Smooth muscle cell (in vitro differentiated cells): ENCODE data around the gene MRGPRF. TPM values are rescaled to one million over a fixed set of nuclear protein-coding genes. Genes with fewer than 3 reads are reported as not detected.

ENCODE experiments used
- DNase-seq: peaks from one replicate; lab custom pipeline; 2025; ENCODE audit not compliant: unreplicated experiment; lab: John Stamatoyannopoulos, UW
- H2AFZ ChIP-seq: fragments of 200-600 bp; sonication (generic); 2 replicates; pipeline ENCODE4 v1.6.0; 2016; ENCODE audit warnings: antibody characterized with exemption, low read depth, mild to moderate bottlenecking
- H3F3A ChIP-seq: fragments of 200-600 bp; sonication (generic); 2 replicates; pipeline ENCODE4 v1.6.0; 2017; ENCODE audit warnings: antibody characterized with exemption, low read depth
- H3K27ac ChIP-seq: fragments of 200-600 bp; sonication (generic); 2 replicates; pipeline ENCODE4 v1.5.1; 2016; ENCODE audit warnings: low read depth, mild to moderate bottlenecking
- H3K27me3 ChIP-seq: fragments of 200-600 bp; sonication (generic); 2 replicates; pipeline ENCODE4 v1.6.1; 2016; ENCODE audit warnings: low read depth, mild to moderate bottlenecking
- H3K36me3 ChIP-seq: fragments of 200-600 bp; sonication (generic); 2 replicates; pipeline ENCODE4 v1.5.1; 2016; ENCODE audit warnings: low read depth
- H3K4me1 ChIP-seq: fragments of 200-600 bp; sonication (generic); 2 replicates; pipeline ENCODE4 v1.5.1; 2016; ENCODE audit warnings: low read depth
- H3K4me2 ChIP-seq: fragments of 200-600 bp; sonication (generic); 2 replicates; pipeline ENCODE4 v1.6.0; 2016; ENCODE audit warnings: mild to moderate bottlenecking
- H3K4me3 ChIP-seq: fragments of 200-600 bp; sonication (generic); 2 replicates; pipeline ENCODE4 v1.5.1; 2016; ENCODE audit warnings: mild to moderate bottlenecking
- H3K79me2 ChIP-seq: fragments of 200-600 bp; sonication (generic); 2 replicates; pipeline ENCODE4 v1.6.0; 2016; ENCODE audit warnings: low read depth, mild to moderate bottlenecking
- H3K9ac ChIP-seq: fragments of 200-600 bp; sonication (generic); 2 replicates; pipeline ENCODE4 v1.6.0; 2016; ENCODE audit warnings: low read depth
- H3K9me3 ChIP-seq: fragments of 200-600 bp; sonication (generic); replicated peaks from 2 replicates; pipeline ENCODE4 v1.5.1; 2016; ENCODE audit warnings: low read depth
- H4K20me1 ChIP-seq: fragments of 200-600 bp; sonication (generic); 2 replicates; pipeline ENCODE4 v1.6.0; 2016; ENCODE audit warnings: low read depth
- WGBS: methylation state at CpG from one replicate; pipeline ENCODE4 v1.1.7; 2016; ENCODE audit warnings: low lambda C conversion rate; 5-methylcytosine and 5-hydroxymethylcytosine counted together
- polyA plus RNA-seq: library from polyadenylated mRNA; unstranded; fragments of >200 nt; fragmentation: Nextera tagmentation; extraction: Ambion mirVana; gene quantifications from 2 replicates; pipeline ENCODE4 v1.2.1, GENCODE V29; 2016
- total RNA-seq: library from RNA; depleted of rRNA; stranded (reverse); fragments of >200 nt; gene quantifications from 2 replicates; pipeline ENCODE4 v1.2.3, GENCODE V29; 2014
- TF ChIP-seq, protein P1 (sequence below): fragments of 200-600 bp; sonication (generic); IDR thresholded peaks from 2 replicates; pipeline ENCODE4 v1.5.1; 2017; ENCODE audit warnings: borderline replicate concordance, mild to moderate bottlenecking, antibody characterized with exemption; ENCODE audit not compliant: insufficient read depth, poor library complexity, severe bottlenecking

The MRGPRF gene
- total and polyA plus RNA-seq, 2 experiments from 2014 or later: 6.7 to 17.2 TPM

DNA sequence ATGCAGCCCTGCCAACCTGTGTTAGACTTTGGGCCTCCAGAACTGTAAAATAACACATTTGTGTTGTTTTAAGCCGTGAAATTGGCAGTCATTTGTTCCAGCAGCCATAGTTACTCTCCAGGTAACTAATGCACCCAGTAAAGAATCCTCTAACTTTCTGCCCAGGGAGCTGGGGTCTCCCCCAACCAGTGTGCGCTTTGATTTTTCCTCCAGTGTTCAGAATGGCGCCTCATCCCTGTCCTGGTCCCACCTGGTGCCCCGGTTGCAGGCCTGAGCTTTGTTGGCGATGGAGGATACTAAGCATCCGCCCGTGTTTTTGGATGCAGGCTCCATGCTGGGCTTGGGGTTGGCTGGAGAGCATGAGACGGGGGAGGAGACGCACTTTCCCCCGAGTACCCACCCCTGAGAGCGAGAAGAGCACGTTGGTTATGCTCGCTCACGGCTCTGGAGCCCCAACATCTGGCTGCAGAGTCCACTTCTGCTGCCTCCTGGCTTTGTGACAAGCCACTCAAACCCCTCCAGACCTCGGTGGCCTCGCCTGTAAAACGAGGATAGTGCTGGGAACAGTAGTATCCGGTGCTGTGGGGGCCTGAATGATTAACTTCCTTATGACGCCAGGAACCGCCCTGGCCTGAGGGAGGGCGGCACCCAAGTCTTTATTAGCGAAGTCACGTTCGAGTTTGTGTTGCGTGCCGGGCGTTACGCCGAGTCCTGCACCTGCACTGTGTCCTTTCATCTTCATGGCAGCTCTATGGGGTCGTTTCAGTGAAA, 58.0 kb downstream of the MRGPRF start:
- H2AFZ ChIP-seq: no peak overlapping the region
- no peaks in the 10 kb centered on the region for H3K36me3 ChIP-seq
- WGBS: 60% methylated on average over 30 of the region's 30 CpGs
- H3K27me3 ChIP-seq: no peaks in the 10 kb centered on the region
- no peak overlapping the region for H3K9ac ChIP-seq
- no peak overlapping the region for H3K4me3 ChIP-seq
- DNase-seq: no peak
- H3K27ac ChIP-seq: no peak overlapping the region
- no peaks in the 10 kb centered on the region for H3K4me1 ChIP-seq
- no peaks in the 10 kb centered on the region for H3K79me2 ChIP-seq
- H3K9me3 ChIP-seq: no peaks in the 10 kb centered on the region
- no peaks in the 10 kb centered on the region for H4K20me1 ChIP-seq
- TF ChIP-seq, protein P1, sequence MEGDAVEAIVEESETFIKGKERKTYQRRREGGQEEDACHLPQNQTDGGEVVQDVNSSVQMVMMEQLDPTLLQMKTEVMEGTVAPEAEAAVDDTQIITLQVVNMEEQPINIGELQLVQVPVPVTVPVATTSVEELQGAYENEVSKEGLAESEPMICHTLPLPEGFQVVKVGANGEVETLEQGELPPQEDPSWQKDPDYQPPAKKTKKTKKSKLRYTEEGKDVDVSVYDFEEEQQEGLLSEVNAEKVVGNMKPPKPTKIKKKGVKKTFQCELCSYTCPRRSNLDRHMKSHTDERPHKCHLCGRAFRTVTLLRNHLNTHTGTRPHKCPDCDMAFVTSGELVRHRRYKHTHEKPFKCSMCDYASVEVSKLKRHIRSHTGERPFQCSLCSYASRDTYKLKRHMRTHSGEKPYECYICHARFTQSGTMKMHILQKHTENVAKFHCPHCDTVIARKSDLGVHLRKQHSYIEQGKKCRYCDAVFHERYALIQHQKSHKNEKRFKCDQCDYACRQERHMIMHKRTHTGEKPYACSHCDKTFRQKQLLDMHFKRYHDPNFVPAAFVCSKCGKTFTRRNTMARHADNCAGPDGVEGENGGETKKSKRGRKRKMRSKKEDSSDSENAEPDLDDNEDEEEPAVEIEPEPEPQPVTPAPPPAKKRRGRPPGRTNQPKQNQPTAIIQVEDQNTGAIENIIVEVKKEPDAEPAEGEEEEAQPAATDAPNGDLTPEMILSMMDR: no peak
- H3K4me2 ChIP-seq: no peak overlapping the region
- no peaks in the 10 kb centered on the region for H3F3A ChIP-seq

Other genes starting within 250 kb of the MRGPRF start
- gene CPT1A, start 171.3 kb downstream of the MRGPRF start, total RNA-seq: 1.7 and 1.9 TPM in 2 replicates
- gene CPT1A, start 171.3 kb downstream of the MRGPRF start, polyA plus RNA-seq: 0.24 and 0.98 TPM in 2 replicates
- gene MRPL21, start 109.4 kb downstream of the MRGPRF start, total RNA-seq: 41.2 and 49.3 TPM in 2 replicates
- gene MRPL21, start 109.4 kb downstream of the MRGPRF start, polyA plus RNA-seq: 110 and 116 TPM in 2 replicates
- gene IGHMBP2, start 109.4 kb downstream of the MRGPRF start, total RNA-seq: 9.5 and 13.3 TPM in 2 replicates
- gene IGHMBP2, start 109.4 kb downstream of the MRGPRF start, polyA plus RNA-seq: 12.1 and 13.2 TPM in 2 replicates
- gene MRGPRD, start 32.3 kb downstream of the MRGPRF start, total RNA-seq: not detected in 2 replicates
- gene MRGPRD, start 32.3 kb downstream of the MRGPRF start, polyA plus RNA-seq: 0.25 TPM in 1 of 2 replicates, not detected in the other
- gene TPCN2, start 35.7 kb upstream of the MRGPRF start, total RNA-seq: 5.9 and 7.4 TPM in 2 replicates
- gene TPCN2, start 35.7 kb upstream of the MRGPRF start, polyA plus RNA-seq: 10.5 and 13.6 TPM in 2 replicates
- gene SMIM38, start 142.7 kb upstream of the MRGPRF start, total RNA-seq: 0.27 and 0.31 TPM in 2 replicates
- gene SMIM38, start 142.7 kb upstream of the MRGPRF start, polyA plus RNA-seq: 0.79 TPM in 1 of 2 replicates, not detected in the other